ENCODE data around the gene SOBP.

SOBP gene

GRCh38 chr6:107674995-107675738, 185.2 kb downstream of the SOBP start (continued):
- no peak for TF ChIP-seq ZNF114 (tag by site-specific recombination; IDR thresholded peaks at IDR 0.05)
- peak; percentile 80 for TF ChIP-seq ZXDB (tag by site-specific recombination; IDR thresholded peaks at IDR 0.05)
- TF ChIP-seq ZNF423 (tag by site-specific recombination; IDR thresholded peaks at IDR 0.05) = 0 out of 2 replicates have a peak, but pooled peaks have one; percentile 14
- TF ChIP-seq ZNF202 (tag by site-specific recombination; IDR thresholded peaks at IDR 0.05; ENCODE audit: borderline replicate concordance) = no peak
- TF ChIP-seq IKZF3 (tag by site-specific recombination; IDR thresholded peaks at IDR 0.05) = no peak
- peak; percentile 57; the same call in 1 of the 2 replicates for TF ChIP-seq ZNF777 (tag by site-specific recombination; IDR thresholded peaks at IDR 0.05; ENCODE audit: borderline replicate concordance)
- TF ChIP-seq ZNF23 (tag by site-specific recombination; IDR thresholded peaks at IDR 0.05; ENCODE audit: borderline replicate concordance) = no peak
- no peak for TF ChIP-seq ZNF488 (tag by site-specific recombination; IDR thresholded peaks at IDR 0.05)
- TF ChIP-seq ZNF19 (tag by site-specific recombination; IDR thresholded peaks at IDR 0.05; ENCODE audit: low read depth) = no peak
- no peak for TF ChIP-seq YY1 (tag by site-specific recombination; IDR thresholded peaks at IDR 0.05)
- peak; percentile 53; the same call in 1 of the 2 replicates for TF ChIP-seq ZBTB8A (tag by site-specific recombination; IDR thresholded peaks at IDR 0.05)
- no peak for TF ChIP-seq ZNF48 (tag by site-specific recombination; IDR thresholded peaks at IDR 0.05)
- peak; percentile 58; the same call in 1 of the 2 replicates for TF ChIP-seq SCRT1 (tag by site-specific recombination; IDR thresholded peaks at IDR 0.05; ENCODE audit: borderline replicate concordance)
- TF ChIP-seq ZBTB17 (tag by site-specific recombination; IDR thresholded peaks at IDR 0.05) = peak; percentile 73
- TF ChIP-seq KLF17 (tag by site-specific recombination; IDR thresholded peaks at IDR 0.05) = 0 out of 2 replicates have a peak, but pooled peaks have one; percentile 22
- no peak for TF ChIP-seq ZNF121 (tag by site-specific recombination; IDR thresholded peaks at IDR 0.05)
- TF ChIP-seq HIC1 (tag by site-specific recombination; IDR thresholded peaks at IDR 0.05) = peak; percentile 66; the same call in 1 of the 2 replicates
- TF ChIP-seq ZNF394 (tag by site-specific recombination; IDR thresholded peaks at IDR 0.05; ENCODE audit: borderline replicate concordance) = peak; percentile 38; the same call in 1 of the 2 replicates
- no peak; the same call in 1 of the 2 replicates for TF ChIP-seq PATZ1 (tag by site-specific recombination; IDR thresholded peaks at IDR 0.05)
- TF ChIP-seq ZNF18 (tag by site-specific recombination; IDR thresholded peaks at IDR 0.05) = 0 out of 2 replicates have a peak, but pooled peaks have one; percentile 47
- TF ChIP-seq ZNF518A (tag by site-specific recombination; conservative IDR thresholded peaks at IDR 0.05; ENCODE audit: low read depth) = no peak; the same call in 1 of the 2 replicates
- no peak for TF ChIP-seq ZNF776 (tag by site-specific recombination; IDR thresholded peaks at IDR 0.05; ENCODE audit: borderline replicate concordance)
- no peak for TF ChIP-seq ZNF274 (IDR thresholded peaks at IDR 0.05; ENCODE audit: low read length)
- no peak for TF ChIP-seq ZNF274 (tag by site-specific recombination; IDR thresholded peaks at IDR 0.05; ENCODE audit: borderline replicate concordance)
- peak; percentile 80 for TF ChIP-seq ZNF2 (tag by site-specific recombination; IDR thresholded peaks at IDR 0.05)
- peak; percentile 95 for TF ChIP-seq ZNF335 (tag by site-specific recombination; conservative IDR thresholded peaks at IDR 0.05)

Measured in HEK293 (cell line).